Measurements from ENCODE around the gene TRIM68. TPM values are rescaled to one million over a fixed set of nuclear protein-coding genes. Genes with fewer than 3 reads are reported as not detected.

Gene TRIM68
- total and polyA plus RNA-seq, 2 of the 4 experiments (the other 2 are of a cell fraction): 8.1 to 8.4 TPM

DNA sequence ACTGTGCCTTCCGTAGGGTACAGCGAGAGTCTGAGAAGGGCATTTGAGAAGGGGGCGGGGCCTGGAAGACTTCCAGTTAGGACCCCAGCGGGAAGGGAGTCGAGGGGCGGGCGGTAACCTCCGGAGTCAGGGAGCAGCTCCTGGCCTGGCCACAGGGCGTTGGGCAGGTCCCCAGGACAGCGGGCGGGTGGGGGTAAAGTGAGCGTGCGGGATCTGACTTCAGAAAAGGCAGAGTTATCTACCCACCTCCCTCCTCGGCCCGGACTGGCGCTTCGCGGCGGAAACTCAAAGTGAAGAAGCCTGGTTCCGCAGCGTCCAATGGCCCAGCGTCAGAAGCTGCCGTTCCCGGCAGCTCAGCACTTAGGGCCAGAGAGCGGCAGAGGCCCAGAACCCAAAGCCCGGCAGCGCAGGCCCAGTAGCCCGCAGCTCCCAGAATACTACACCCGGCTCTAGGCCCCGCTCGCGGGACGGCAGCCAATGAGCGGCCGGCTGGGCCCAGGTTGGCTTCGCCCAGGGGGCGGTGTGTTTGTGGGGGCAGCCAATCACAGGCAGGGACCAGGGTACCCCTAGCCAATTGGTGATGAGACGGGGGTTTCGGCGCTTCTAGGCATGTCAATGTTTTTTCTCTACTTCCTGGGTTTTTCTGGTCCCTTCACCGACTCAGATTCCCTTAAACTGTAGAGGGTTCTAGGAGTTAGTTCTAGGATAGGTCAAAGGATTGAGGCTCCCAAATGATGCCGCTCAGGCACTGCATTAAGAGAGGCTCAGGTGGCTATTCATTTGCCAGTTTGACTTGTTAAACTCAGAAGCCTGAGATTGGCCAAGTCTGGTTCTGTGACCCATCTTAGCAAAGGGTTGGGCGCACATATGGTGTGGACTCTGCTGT is at the start of gene TRIM68 (continued):
- TF ChIP-seq CTCF (conservative IDR thresholded peaks at IDR 0.05; ENCODE audit: low read depth, low read length): no peak

GRCh38 chr11:4654635-4655369 is 46.8 kb upstream of the TRIM68 start:
- H4K20me1 ChIP-seq (ENCODE audit: insufficient read depth, low read length): no peaks in the 10 kb centered on the region
- dilution Hi-C loops (cut with HindIII; ENCODE audit: low sequenced_read_pairs, unreplicated experiment) (no loop called here), in situ Hi-C loops (cut with MboI; ENCODE audit: low sequenced_read_pairs) (no loop called here), intact Hi-C loops (cut with micrococcal nuclease) (no loop called here)
- H3K9me3 ChIP-seq (ENCODE audit: control insufficient read depth, insufficient read depth, low read length): no peaks in the 10 kb centered on the region
- no peak overlapping the region for H2BK5ac ChIP-seq (ENCODE audit: low read depth, low read length, poor library complexity, severe bottlenecking)
- DNase-seq (no peak), ATAC-seq (ENCODE audit: low read depth) (no peak)
- H3K4ac ChIP-seq (ENCODE audit: low read depth, low read length): no peak overlapping the region
- no peaks in the 10 kb centered on the region for H3K36me3 ChIP-seq (ENCODE audit: control insufficient read depth, insufficient read depth, low read length)
- no peaks in the 10 kb centered on the region for H3K9me1 ChIP-seq (ENCODE audit: insufficient read depth, low read length)
- no peak overlapping the region for H3K27ac ChIP-seq (ENCODE audit: insufficient read depth, low read length)
- H3K9ac ChIP-seq (ENCODE audit: low read depth, low read length): no peak overlapping the region
- TF ChIP-seq CHD1 (IDR thresholded peaks at IDR 0.05; ENCODE audit: low read depth, low read length): no peak
- TF ChIP-seq FOS (IDR thresholded peaks at IDR 0.05; ENCODE audit: low read depth, low read length): no peak
- POLR2A ChIA-PET (ENCODE audit: unreplicated experiment): no interaction called here
- H4K5ac ChIP-seq (ENCODE audit: low read depth, low read length): no peak overlapping the region
- no peak overlapping the region for H4K8ac ChIP-seq (ENCODE audit: low read depth in 2 of 2, low read length in 2 of 2)
- no peak overlapping the region for H2AK5ac ChIP-seq (ENCODE audit: low read depth, low read length)
- no peak overlapping the region for H2BK120ac ChIP-seq (ENCODE audit: low read depth, low read length)
- H2BK20ac ChIP-seq (ENCODE audit: low read depth, low read length): no peak overlapping the region
- H4K91ac ChIP-seq (ENCODE audit: insufficient read depth, low read depth, low read length): no peak overlapping the region
- no peak overlapping the region for H3K4me3 ChIP-seq (ENCODE audit: insufficient read depth, low read depth, low read length)
- H3K79me1 ChIP-seq (ENCODE audit: low read depth in 1 of 2, low read length in 2 of 2): no peaks in the 10 kb centered on the region
- H3K14ac ChIP-seq (replicated peaks; ENCODE audit: low read depth, low read length): no peak overlapping the region
- H3K4me2 ChIP-seq (ENCODE audit: low read depth, low read length): no peak overlapping the region
- H3K18ac ChIP-seq (ENCODE audit: low read depth, low read length): no peak overlapping the region
- no peaks in the 10 kb centered on the region for H3K4me1 ChIP-seq (ENCODE audit: control insufficient read depth, insufficient read depth, low read length)
- WGBS, 2 experiments (ENCODE audit: extremely low coverage in 2 of 2, insufficient read length in 1 of 2): 0% methylated on average over 1 of the region's 2 CpGs; no CpG with 5 or more reads in 1 of the 2 experiments
- CTCF ChIA-PET: no interaction called here
- H3K23ac ChIP-seq (ENCODE audit: low read depth, low read length): no peak overlapping the region
- H3K56ac ChIP-seq (ENCODE audit: extremely low read depth, insufficient read depth, low read length): no peak overlapping the region
- no TSS peak for BruUV-seq (replicated peaks)
- no peak overlapping the region for H2BK15ac ChIP-seq (ENCODE audit: low read depth, low read length)
- H3K27me3 ChIP-seq (ENCODE audit: control insufficient read depth, insufficient read depth, low read length): no peaks in the 10 kb centered on the region
- H2AK9ac ChIP-seq (replicated peaks; ENCODE audit: low read depth, low read length, poor library complexity): no peak overlapping the region
- no peak overlapping the region for H2AFZ ChIP-seq (replicated peaks; ENCODE audit: low read length, poor library complexity)
